HFFc6 (cell line): ENCODE results near the gene STT3B. TPM values are rescaled to one million over a fixed set of nuclear protein-coding genes. Genes with fewer than 3 reads are reported as not detected.

Experiments used
- DNase-seq: peaks from one replicate; pipeline ENCODE4 v3.0.0-alpha.2; 2018
- H3K27ac Mint-ChIP-seq: 2 replicates; pipeline ENCODE4 v1.8.0; 2020; ENCODE audit warnings: mild to moderate bottlenecking, mixed read lengths
- H3K27me3 Mint-ChIP-seq: 2 replicates; pipeline ENCODE4 v1.8.0; 2021; ENCODE audit warnings: mild to moderate bottlenecking, moderate library complexity, mixed read lengths; ENCODE audit not compliant: insufficient read depth
- H3K36me3 Mint-ChIP-seq: 2 replicates; pipeline ENCODE4 v1.8.0; 2021; ENCODE audit warnings: low read depth, mixed read lengths
- H3K4me1 Mint-ChIP-seq: 2 replicates; pipeline ENCODE4 v1.8.0; 2020; ENCODE audit warnings: low read depth, mixed read lengths
- H3K4me3 Mint-ChIP-seq: 2 replicates; pipeline ENCODE4 v1.8.0; 2020; ENCODE audit warnings: mild to moderate bottlenecking, moderate library complexity, mixed read lengths
- H3K9me3 Mint-ChIP-seq: 2 replicates; pipeline ENCODE4 v1.8.0; 2020; ENCODE audit warnings: mild to moderate bottlenecking, mixed read lengths
- long read RNA-seq: library from polyadenylated mRNA; unstranded; transcript quantifications from one replicate; pipeline ENCODE4 v2.0.0, GENCODE V29; 2019
- total RNA-seq, 6 experiments: library from RNA; stranded (reverse); fragmentation: NEBNext Ultra II Directional; extraction: Animal tissue kit (Norgen Biotek cat#: 25700); gene quantifications; 2 replicates in 1 of 6; 3 replicates in 5 of 6; pipeline ENCODE4 v1.2.3, GENCODE V29; 2021
- TF ChIP-seq, protein P1 (sequence below): fragments of 200-600 bp; sonication (generic); IDR thresholded peaks from 2 replicates; pipeline ENCODE4 v1.5.0; 2021; ENCODE audit warnings: antibody characterized with exemption, mild to moderate bottlenecking

The STT3B gene
- total RNA-seq, result 100 to 1,000 TPM; 124 to 153 (median 135) TPM
- long read RNA-seq, full-length matches to known transcripts, result 6 of 45 reads
- long read RNA-seq, partial matches to known transcripts, result 38 of 45 reads
- long read RNA-seq, other reads (novel, unspliced or antisense), result 1 of 45 reads

DNA sequence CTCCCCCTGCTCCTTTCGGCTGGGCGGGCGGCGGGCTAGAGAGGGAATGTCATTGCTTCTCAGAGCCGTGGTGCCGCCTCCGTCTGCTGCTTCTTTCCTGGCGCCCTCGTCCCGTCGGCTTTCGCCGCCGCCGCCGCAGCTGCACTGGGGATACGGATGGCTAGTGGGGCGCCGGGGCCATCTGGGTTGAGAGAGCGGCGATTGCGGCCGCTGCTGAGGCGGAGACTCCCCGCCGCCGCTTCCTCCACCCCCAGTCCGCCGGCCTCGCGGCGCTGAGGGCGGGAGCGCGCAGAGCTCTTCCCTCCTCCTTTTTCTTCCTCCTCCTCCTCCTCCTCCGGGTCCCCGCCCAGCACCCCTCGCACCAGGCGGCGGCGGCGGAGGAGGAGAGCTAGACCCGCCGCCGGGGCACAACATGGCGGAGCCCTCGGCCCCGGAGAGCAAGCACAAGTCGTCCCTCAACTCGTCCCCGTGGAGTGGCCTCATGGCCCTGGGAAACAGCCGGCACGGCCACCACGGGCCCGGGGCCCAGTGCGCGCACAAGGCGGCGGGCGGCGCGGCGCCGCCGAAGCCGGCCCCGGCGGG lies at the start of gene STT3B:
TSS of gene STT3B (plus strand) at position 339 of the 582 bp plus-strand sequence. CDS start at position 413, 74 bp downstream.
- Mint-ChIP-seq H3K36me3 (no peaks in the 10 kb centered on the region), H3K4me3 (peak within 1 kb of the TSS; percentile 99), H3K27ac (peak within 1 kb of the TSS; percentile 99)

DNA sequence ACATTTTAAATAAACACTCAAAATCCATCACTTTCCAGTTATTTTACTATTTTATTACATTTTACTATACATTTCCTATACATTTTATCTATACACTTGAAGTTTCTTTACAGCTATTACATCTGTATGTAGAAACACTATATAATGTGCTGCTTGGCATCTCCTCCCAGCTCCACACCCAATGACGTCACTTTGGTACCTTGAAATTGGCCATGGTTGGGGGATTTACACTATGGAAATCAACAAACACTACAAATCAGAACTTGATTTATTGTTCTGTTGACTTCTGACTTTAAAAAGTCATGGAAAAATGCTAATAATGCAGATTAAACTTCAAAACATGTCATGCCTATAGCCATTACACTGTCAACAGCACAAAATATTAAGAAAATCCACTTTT lies 48.9 kb upstream of the STT3B start:
- no peaks in the 10 kb centered on the region for H3K9me3 Mint-ChIP-seq
- H3K36me3 Mint-ChIP-seq, result no peaks in the 10 kb centered on the region; the same call in 1 of the 2 replicates
- DNase-seq, result no peak
- H3K4me3 Mint-ChIP-seq, result no peak overlapping the region
- H3K4me1 Mint-ChIP-seq, result no peaks in the 10 kb centered on the region
- TF ChIP-seq, protein P1, sequence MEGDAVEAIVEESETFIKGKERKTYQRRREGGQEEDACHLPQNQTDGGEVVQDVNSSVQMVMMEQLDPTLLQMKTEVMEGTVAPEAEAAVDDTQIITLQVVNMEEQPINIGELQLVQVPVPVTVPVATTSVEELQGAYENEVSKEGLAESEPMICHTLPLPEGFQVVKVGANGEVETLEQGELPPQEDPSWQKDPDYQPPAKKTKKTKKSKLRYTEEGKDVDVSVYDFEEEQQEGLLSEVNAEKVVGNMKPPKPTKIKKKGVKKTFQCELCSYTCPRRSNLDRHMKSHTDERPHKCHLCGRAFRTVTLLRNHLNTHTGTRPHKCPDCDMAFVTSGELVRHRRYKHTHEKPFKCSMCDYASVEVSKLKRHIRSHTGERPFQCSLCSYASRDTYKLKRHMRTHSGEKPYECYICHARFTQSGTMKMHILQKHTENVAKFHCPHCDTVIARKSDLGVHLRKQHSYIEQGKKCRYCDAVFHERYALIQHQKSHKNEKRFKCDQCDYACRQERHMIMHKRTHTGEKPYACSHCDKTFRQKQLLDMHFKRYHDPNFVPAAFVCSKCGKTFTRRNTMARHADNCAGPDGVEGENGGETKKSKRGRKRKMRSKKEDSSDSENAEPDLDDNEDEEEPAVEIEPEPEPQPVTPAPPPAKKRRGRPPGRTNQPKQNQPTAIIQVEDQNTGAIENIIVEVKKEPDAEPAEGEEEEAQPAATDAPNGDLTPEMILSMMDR, result no peak
- H3K27ac Mint-ChIP-seq, result no peak overlapping the region
- H3K27me3 Mint-ChIP-seq, result peaks cover 20% of the 10 kb centered on the region

More for the DNA sequence above, at the start of gene STT3B:
- peaks cover 32% of the 10 kb centered on the region for H3K4me1 Mint-ChIP-seq
- peak; percentile 67 for DNase-seq
- TF ChIP-seq, protein P1, result no peak
- no peaks in the 10 kb centered on the region for H3K9me3 Mint-ChIP-seq
- 0 out of 2 replicates have a peak, but pooled peaks cover 2% of the 10 kb centered on the region for H3K27me3 Mint-ChIP-seq

DNA sequence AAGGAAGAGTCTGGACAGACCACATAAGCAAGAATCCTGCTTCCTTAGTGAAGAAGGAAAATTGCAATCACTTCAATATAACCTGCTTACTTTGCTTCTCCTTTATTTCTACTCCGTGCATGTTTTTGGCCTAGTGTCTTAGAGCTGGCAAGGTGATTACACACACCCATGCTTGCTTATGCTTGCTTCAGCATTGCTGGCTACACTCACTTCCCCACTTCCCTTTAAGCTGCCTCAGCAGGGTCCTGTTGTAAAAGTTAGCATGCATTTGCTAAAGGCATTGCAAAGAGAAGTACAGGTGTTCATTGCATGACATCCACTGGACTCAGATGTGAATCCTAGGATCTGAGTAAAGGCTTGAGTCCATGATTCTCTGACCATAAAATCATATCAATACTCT lies 47.5 kb upstream of the STT3B start:
- H3K27me3 Mint-ChIP-seq, result peaks cover 17% of the 10 kb centered on the region
- no peaks in the 10 kb centered on the region for H3K4me1 Mint-ChIP-seq
- no peak overlapping the region for H3K4me3 Mint-ChIP-seq
- peaks cover 2% of the 10 kb centered on the region for H3K9me3 Mint-ChIP-seq
- H3K36me3 Mint-ChIP-seq, result no peaks in the 10 kb centered on the region; the same call in 1 of the 2 replicates
- TF ChIP-seq, protein P1, result no peak
- DNase-seq, result no peak
- no peak overlapping the region for H3K27ac Mint-ChIP-seq

DNA sequence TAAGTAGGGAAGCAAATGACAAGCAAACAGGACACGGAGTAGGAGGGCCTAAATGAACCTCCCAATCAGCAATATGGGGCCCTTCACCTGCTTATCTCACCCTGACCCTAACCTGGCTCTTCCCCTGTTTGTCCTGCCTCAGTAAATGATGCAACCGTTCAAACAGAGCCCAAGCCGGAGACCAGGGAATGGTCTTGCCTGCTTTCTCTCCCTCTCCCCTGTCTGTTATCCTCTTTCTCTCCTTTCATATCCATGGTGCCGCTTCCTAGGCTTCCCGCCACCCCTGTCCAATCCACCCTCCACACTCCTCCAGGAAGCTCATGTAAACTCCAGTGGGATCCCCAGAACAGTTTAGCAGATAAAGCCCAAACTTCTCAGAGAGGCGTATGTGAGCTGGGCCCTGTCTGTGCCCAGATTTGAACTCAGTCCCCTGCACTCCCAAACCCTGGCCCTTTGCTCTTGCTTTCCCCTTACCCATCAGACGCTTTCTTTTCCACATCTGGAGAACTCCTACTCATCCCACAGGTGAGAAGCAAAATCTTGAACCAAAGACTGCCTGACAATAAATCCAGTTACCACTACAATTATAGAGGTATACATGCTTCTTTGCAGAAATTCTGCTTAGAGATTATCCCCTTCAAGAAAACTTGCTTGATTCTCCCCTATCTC lies 45.7 kb upstream of the STT3B start:
- peaks cover 12% of the 10 kb centered on the region for H3K9me3 Mint-ChIP-seq
- H3K36me3 Mint-ChIP-seq, result no peaks in the 10 kb centered on the region
- no peak overlapping the region for H3K4me3 Mint-ChIP-seq

DNA sequence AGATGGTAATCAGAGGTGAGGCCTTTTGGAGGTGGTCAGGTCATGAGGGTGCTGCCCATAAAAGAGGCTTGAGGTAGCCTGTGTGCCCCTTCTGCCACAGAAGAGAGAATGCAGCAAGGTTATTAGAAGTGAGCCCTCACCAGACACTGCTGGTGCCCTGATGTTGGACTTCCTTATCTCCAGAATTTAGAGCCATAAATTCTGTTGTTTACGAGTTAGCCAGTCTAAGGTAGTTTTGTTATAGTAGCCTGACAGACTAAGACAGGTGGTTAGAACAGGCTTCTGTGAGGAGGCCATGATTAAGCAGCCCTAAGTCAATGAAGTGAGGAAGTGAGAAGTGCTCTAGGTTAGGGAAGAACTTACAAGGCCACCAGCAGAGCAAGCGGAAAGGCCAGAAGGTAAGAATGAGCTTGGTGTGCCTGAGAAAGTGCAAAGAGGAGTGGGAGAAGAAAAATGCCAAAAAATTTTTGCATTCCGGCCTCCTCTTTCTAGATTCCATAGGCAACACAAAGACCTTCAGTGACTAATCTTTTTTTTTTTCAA lies 44.2 kb upstream of the STT3B start:
- H3K27me3 Mint-ChIP-seq, result peaks cover 13% of the 10 kb centered on the region
- no peaks in the 10 kb centered on the region for H3K4me1 Mint-ChIP-seq
- peaks cover 12% of the 10 kb centered on the region for H3K9me3 Mint-ChIP-seq
- H3K4me3 Mint-ChIP-seq, result no peak overlapping the region
- DNase-seq, result no peak
- TF ChIP-seq, protein P1, result no peak
- no peak overlapping the region for H3K27ac Mint-ChIP-seq
- H3K36me3 Mint-ChIP-seq, result peaks cover 5% of the 10 kb centered on the region; the same call in 1 of the 2 replicates

More for the DNA sequence above, 45.7 kb upstream of the STT3B start:
- Mint-ChIP-seq H3K27me3 (peaks cover 14% of the 10 kb centered on the region), H3K4me1 (no peaks in the 10 kb centered on the region), H3K27ac (no peak overlapping the region)
- TF ChIP-seq, protein P1, result no peak
- no peak for DNase-seq
